ENCODE measurements around the gene CNKSR1.

Gene CNKSR1, protein sequence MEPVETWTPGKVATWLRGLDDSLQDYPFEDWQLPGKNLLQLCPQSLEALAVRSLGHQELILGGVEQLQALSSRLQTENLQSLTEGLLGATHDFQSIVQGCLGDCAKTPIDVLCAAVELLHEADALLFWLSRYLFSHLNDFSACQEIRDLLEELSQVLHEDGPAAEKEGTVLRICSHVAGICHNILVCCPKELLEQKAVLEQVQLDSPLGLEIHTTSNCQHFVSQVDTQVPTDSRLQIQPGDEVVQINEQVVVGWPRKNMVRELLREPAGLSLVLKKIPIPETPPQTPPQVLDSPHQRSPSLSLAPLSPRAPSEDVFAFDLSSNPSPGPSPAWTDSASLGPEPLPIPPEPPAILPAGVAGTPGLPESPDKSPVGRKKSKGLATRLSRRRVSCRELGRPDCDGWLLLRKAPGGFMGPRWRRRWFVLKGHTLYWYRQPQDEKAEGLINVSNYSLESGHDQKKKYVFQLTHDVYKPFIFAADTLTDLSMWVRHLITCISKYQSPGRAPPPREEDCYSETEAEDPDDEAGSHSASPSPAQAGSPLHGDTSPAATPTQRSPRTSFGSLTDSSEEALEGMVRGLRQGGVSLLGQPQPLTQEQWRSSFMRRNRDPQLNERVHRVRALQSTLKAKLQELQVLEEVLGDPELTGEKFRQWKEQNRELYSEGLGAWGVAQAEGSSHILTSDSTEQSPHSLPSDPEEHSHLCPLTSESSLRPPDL

DNA sequence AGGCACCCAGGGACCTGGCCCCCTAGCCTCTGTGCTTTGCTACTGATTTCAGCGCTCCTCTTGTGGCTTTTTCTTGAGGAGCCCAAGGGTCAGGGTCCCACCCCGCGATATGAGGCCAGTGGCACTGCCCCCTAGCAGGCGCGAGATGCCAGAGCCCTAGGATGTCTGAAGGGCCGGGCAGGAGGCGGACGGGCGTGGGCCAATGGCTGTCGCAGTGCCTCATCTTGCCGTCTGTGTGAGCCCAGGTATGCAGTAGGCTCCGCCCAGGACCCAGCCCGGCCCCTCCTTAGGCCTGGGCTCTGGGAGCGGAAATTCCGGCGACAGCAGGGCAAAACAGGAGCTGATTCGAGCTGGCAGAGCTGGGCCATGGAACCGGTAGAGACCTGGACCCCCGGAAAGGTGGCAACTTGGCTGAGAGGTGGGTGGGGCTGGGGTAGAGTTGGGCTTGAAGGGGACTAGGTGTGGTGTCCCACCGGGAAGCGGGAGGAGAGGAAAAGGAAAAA is at the start of gene CNKSR1:
Gene CNKSR1 (plus strand): TSS at position 310 of the 503 bp plus-strand sequence. CDS start 57 bp downstream, at position 367.
- TF ChIP-seq GATA3 (IDR thresholded peaks at IDR 0.05; ENCODE audit: low read depth, low read length) (no peak), GATA2 (IDR thresholded peaks at IDR 0.05; ENCODE audit: low read depth, low read length) (no peak)

DNA sequence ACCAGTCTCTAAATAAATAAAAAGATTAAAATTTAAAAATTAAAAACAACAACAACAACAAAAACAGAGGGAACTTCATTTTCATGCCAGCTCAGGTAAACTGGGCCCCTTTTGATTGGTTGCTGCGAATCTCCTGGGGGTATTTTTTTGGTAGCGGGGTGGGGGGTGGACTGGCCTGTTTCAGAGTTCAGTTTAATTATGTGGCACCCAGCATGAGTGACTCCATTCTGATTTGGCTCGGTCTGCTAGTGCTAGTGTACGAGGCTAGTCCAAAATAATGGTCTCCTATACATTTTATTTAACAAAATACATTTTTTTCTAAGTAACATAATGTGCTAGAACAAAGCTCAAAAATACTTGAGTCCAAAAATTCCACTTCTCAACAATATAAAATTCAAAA is 47.5 kb upstream of the CNKSR1 start:
- TF ChIP-seq GATA3 (IDR thresholded peaks at IDR 0.05; ENCODE audit: low read depth, low read length): no peak
- no peak for TF ChIP-seq GATA2 (IDR thresholded peaks at IDR 0.05; ENCODE audit: low read depth, low read length)

DNA sequence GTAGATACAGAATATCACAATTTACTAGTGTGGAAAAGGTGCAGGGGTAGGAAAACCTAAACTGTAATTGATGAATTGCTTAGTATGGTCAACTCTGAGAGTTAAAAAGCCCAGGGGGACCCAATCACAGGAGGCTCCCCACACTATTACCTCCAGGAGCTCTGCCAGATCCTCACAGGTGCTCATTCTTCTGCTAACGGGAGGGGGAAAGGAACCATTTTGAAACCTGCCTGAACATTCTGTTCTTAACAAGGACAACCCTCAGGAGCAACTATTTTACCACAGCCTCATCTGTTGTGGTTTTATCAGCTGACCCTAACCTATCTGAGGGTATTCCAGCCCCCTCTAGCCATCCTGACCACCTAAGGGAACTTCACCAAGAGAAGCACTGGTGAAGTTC is 46.6 kb upstream of the CNKSR1 start:
- no peak for TF ChIP-seq GATA2 (IDR thresholded peaks at IDR 0.05; ENCODE audit: low read depth, low read length)
- TF ChIP-seq GATA3 (IDR thresholded peaks at IDR 0.05; ENCODE audit: low read depth, low read length): no peak

DNA sequence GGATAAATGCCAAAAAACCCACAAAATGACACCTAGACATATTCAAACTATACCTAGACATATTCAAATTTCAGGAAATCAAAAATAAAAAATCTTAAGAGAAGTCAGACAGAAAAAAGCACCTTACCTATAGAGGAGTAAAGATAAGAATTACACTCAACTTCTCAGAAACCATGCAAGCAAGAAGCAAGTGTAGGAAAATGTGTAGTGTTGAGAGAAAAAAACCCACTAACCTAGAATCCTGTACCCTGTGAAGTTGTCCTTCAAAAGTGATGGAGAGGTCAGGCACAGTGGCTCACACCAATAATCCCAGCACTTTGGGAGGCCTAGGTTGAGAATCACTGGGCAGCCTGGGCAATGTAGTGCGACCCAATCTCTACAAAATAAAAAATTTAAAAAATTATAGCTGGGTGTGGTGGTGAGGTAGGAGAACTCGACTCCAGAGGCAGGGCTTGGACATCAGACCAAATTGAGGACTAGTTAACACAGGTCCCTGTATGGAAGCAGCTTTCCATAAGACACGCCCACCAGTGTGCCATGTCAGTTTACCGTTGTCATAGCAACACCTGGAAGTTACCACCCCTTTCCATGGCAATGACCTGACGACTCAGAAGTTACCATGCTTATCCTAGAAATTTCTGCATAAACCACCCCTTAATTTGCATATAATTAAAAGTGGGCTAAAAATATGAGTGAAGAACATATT is 45.0 kb upstream of the CNKSR1 start:
- no peak for TF ChIP-seq GATA3 (IDR thresholded peaks at IDR 0.05; ENCODE audit: low read depth, low read length)
- TF ChIP-seq GATA2 (IDR thresholded peaks at IDR 0.05; ENCODE audit: low read depth, low read length): no peak

DNA sequence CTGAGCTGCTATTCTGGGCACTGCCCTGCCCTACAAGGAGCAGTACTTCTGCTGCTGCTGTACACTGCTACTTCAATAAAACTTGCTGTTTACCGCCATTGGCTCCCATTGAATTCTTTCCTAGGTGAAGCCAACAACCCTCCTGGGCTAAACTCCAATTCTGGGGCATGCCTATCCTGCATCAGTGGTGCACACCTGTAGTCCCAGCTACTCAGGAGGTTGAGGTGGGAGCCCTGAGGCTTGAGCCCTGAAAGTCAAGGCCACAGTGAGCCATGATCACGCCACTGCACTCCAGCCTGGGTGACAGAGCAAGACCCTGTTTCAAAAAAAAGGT is 44.5 kb upstream of the CNKSR1 start:
- TF ChIP-seq GATA2 (IDR thresholded peaks at IDR 0.05; ENCODE audit: low read depth, low read length) (no peak), GATA3 (IDR thresholded peaks at IDR 0.05; ENCODE audit: low read depth, low read length) (no peak)

DNA sequence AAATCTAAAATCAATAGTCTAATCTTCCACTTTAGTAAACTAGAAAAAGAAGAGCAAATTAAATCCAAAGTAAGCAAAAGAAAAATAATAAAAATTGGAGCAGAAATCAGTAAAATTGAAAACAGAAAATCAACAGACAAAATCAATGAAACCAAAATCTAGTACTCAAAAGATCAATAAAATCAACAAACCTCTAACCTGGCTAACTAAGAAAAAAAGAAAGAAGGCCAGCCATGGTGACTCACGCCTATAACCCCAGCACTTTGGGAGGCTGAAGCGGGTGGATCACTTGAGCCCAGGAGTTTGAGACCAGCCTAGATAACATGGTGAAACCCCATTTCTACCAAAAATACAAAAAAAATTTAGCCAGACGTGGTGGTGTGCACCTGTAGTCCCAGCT is 42.8 kb upstream of the CNKSR1 start:
- TF ChIP-seq GATA2 (IDR thresholded peaks at IDR 0.05; ENCODE audit: low read depth, low read length) (no peak), GATA3 (IDR thresholded peaks at IDR 0.05; ENCODE audit: low read depth, low read length) (no peak)

DNA sequence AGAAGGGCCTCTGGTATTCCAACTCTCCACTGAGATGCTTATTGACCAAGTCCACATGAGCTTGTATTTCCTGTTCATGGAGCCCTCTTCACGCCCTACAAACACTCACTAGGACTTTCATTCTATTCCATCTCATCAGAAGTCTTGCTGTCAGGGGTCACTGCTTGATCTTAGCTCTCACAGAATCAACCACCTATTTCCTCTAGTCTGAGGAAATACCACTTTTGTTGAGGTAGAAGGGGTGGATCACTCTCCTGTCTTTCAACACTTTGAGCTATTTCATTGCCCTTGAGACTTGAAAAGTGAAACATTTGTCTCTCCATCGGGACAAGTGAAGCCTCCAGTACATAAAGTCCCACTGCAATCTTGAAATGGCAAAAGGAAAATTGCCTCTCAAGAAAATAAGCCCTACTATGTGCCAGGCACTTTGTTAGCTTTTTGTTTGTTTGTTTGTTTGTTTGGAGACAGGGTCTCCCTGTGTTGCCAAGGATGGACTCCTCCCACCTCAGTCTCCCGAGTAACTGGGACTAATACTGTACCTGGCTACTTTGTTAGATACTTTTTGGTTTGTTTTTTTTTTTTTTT is 38.2 kb upstream of the CNKSR1 start:
- TF ChIP-seq GATA2 (IDR thresholded peaks at IDR 0.05; ENCODE audit: low read depth, low read length): no peak
- no peak for TF ChIP-seq GATA3 (IDR thresholded peaks at IDR 0.05; ENCODE audit: low read depth, low read length)

DNA sequence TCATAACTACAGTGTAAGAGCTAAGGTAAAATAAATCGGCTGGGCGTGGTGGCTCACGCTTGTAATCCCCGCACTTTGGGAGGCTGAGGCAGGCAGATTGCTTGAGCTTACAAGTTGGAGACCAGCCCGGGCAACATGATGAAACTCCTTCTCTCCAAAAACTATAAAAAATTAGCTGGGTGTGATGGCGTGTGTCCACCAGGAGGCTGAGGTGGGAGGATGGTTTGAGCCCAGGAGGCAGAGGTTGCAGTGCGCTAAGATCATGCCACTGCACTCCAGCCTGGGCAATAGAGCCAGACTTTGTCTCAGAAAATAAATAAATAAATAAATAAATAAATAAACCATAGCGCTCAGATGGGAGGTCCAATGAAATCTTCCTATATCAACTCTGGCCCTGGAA is 35.1 kb upstream of the CNKSR1 start:
- TF ChIP-seq GATA2 (IDR thresholded peaks at IDR 0.05; ENCODE audit: low read depth, low read length) (no peak), GATA3 (IDR thresholded peaks at IDR 0.05; ENCODE audit: low read depth, low read length) (no peak)

DNA sequence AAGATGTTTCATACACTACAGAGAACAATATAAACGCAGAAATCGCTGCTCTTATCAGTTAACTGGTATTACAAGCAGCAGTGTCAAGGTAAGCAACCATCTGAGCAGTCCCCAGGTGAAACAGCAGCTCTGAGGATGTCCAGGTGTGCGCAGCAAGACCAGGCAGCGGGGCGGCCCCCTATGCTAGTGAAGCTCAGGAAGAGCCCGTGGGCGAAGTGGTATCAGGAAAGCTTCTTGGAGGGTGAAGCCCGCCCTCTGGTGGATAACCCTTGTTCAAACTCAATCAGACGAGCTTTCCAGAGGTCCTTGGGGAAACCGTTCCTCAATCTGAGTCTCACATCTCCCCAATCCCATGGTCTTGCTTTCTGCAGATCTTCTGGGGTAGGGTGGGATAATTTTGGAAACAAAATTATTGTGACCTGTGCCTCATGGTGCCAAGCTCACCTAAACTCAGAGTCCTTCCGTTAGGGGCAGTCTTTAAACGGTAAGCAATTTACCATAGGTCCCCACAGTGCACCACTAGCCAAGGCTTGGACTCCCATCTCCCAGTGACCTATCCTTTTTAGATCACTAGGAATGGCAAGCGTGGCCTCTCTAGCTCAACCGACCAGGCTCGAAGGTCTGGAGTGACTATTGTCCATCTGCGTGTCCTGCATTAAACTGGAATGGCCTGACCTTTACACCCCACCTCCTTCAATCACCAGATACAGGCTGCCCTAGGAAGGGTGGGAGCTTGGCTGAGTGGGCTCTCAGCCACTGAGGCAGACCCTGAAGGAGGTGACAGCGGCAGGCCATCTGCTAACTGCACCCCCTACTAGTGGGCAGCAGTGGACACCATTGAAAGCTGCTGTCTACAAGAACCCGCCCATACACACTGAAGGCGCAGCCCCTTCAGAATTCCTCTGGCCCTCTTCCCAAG is 32.0 kb upstream of the CNKSR1 start:
- TF ChIP-seq GATA3 (IDR thresholded peaks at IDR 0.05; ENCODE audit: low read depth, low read length): no peak
- no peak for TF ChIP-seq GATA2 (IDR thresholded peaks at IDR 0.05; ENCODE audit: low read depth, low read length)

DNA sequence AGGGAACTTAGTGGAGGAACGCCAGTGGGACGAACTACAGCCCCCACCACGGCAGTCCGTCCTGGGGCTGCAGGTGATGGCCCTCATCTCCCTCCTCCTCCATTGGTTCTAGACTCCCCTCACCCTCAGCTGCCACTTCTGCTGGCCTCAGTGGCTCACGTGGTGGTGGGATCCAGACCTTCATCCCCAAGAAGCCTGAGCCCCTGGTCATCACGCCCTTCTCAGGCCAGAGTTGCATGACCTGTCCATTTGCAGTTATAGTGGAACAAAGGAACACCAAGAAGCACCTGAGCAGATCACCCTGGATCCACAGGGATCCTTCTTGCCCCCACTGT is 31.4 kb upstream of the CNKSR1 start:
- TF ChIP-seq GATA2 (IDR thresholded peaks at IDR 0.05; ENCODE audit: low read depth, low read length) (no peak), GATA3 (IDR thresholded peaks at IDR 0.05; ENCODE audit: low read depth, low read length) (no peak)

DNA sequence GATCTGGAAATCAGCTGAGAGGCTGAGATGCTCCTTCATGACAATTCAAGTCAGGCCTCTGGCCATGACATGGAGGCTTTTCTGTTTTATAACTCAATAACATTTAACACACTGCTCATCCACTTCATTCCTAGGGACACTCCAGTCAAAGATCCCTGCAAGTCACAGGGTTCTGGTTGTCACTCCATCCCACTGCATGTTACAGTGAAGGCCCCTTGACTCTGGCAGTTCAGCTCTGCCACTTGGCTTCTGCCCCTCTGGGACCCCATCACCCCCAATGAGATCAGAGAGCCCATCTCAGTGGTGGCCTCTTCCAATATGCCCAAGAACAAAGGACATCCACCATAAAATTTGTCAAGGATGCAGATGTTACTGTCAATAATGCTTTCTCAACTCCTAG is 28.4 kb upstream of the CNKSR1 start:
- TF ChIP-seq GATA3 (IDR thresholded peaks at IDR 0.05; ENCODE audit: low read depth, low read length) (no peak), GATA2 (IDR thresholded peaks at IDR 0.05; ENCODE audit: low read depth, low read length) (no peak)

DNA sequence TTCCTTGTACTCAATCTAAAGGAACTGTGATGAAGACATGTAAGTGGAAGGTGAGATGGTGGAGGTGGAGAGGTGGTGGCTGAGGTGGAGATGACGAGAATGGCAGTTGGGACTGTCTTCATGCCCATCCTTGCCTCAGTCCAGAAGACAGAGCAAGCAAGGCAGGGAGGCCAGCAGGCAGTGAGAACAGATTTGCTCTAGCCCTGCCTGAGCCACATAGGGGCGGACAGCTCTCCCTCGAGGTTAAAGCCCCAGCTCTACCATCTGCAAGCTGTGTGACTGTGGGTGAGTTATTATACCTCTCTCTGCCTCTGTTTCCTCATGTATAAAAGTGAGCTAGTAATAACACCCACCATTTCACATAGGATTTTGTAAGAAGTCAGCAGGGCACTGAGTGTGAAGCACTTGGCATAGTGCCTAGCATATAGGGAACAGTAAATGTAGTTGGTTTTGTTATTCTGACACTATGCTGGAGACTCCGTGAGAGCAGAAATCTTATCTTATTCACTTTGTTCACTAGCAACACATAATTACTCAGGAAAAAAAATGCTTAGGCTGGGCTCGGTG is 23.2 kb upstream of the CNKSR1 start:
- no peak for TF ChIP-seq GATA3 (IDR thresholded peaks at IDR 0.05; ENCODE audit: low read depth, low read length)
- TF ChIP-seq GATA2 (IDR thresholded peaks at IDR 0.05; ENCODE audit: low read depth, low read length): no peak

DNA sequence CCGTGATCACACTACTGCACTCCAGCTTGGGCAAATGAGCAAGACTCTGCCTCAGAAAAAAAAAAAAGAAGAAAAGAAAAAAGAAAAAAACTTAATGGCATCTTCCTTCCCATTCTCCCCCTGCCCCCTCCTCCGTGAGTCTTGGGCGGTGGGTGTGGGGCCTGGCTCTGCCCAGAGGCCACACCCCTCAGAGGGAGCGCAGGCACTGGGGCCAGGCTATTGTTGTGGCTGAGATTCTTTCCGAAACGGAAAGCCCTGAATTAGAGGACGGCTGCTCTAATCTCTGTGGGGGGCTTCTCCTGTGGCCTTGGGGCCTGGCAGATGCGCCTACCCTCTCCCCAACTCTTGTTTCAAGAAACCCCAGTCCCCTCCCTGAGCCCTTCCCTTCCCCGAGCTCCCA is 22.5 kb upstream of the CNKSR1 start:
- TF ChIP-seq GATA3 (IDR thresholded peaks at IDR 0.05; ENCODE audit: low read depth, low read length) (no peak), GATA2 (IDR thresholded peaks at IDR 0.05; ENCODE audit: low read depth, low read length) (no peak)
